Motor neuron (in vitro differentiated cells): Measurements from ENCODE around the gene RWDD4. TPM values are rescaled to one million over a fixed set of nuclear protein-coding genes. Genes with fewer than 3 reads are reported as not detected.

Experiments
- ATAC-seq, 8 experiments: fragments of 200-7000 bp; cut with Tn5 transposase; replicated peaks in 6 of 8; 2 replicates each; pipeline ENCODE4 v1.8.0; 2021; ENCODE audit warnings: mild to moderate bottlenecking in 8 of 8, moderate library complexity in 8 of 8
- H3K27ac ChIP-seq, 2 donors: fragments of 250-450 bp; sonication (Bioruptor Pico); 2 replicates each; pipeline ENCODE4 v1.9.0; 2021; ENCODE audit warnings: antibody characterized with exemption in 2 of 2, mild to moderate bottlenecking in 2 of 2, moderate library complexity in 1 of 2
- H3K4me1 ChIP-seq, 2 donors: fragments of 250-450 bp; sonication (Bioruptor Pico); replicated peaks in 1 of 2; 2 replicates each; pipeline ENCODE4 v1.6.1; 2021; ENCODE audit warnings: antibody characterized with exemption in 2 of 2, mild to moderate bottlenecking in 2 of 2, moderate library complexity in 1 of 2
- H3K4me3 ChIP-seq, 5 donors: fragments of 250-450 bp; sonication (Bioruptor Pico); 2 replicates each; pipeline ENCODE4 v1.9.0; 2021; ENCODE audit warnings: antibody characterized with exemption in 5 of 5, mild to moderate bottlenecking in 5 of 5, moderate library complexity in 4 of 5
- WGBS, 10 experiments: fragments of 450-650 bp; shearing (Covaris generic); methylation state at CpG; one replicate each; pipeline ENCODE4 v1.0.0; 2022; 5-methylcytosine and 5-hydroxymethylcytosine counted together
- in situ Hi-C, 9 experiments: fragments of 400-800 bp; cut with MboI; loops; one replicate each; pipeline ENCODE4 v1.15.0; 2021; ENCODE audit warnings: low sequenced_read_pairs in 9 of 9, low pct_unique_long_range_greater_than_20kb in 2 of 9; ENCODE audit not compliant: unreplicated experiment in 9 of 9
- total RNA-seq, 8 experiments: library from RNA; unstranded; fragments of 300-600 nt; gene quantifications; 2 replicates each; pipeline versions ENCODE4 v1.2.3 to v1.2.4, GENCODE V29; 2022

RWDD4 gene
- total RNA-seq, 8 experiments from 2014 or later = 21.9 to 53.4 (median 26.8) TPM

- in situ Hi-C loops = no loop called here
- Histone ChIP-seq H3K4me1 (peaks cover 7 to 12% of the 10 kb centered on the region in 2 donors), H3K27ac (no peak overlapping the region), H3K4me3 (no peak overlapping the region)
- 33 to 100% (median 85%) methylated on average over 1 to 3 of the region's 3 CpGs; no CpG with 5 or more reads in 1 of the 10 experiments for WGBS, 10 experiments
- no peak for ATAC-seq
These were observed 64.2 kb downstream of the RWDD4 start for GRCh38 chr4:183594823-183595222.

- Histone ChIP-seq H3K27ac (no peak overlapping the region), H3K4me3 (no peak overlapping the region), H3K4me1 (peaks cover 19 to 38% of the 10 kb centered on the region in 2 donors)
- 26 to 100% (median 74%) methylated on average over 1 to 4 of the region's 4 CpGs; no CpG with 5 or more reads in 2 of the 10 experiments for WGBS, 10 experiments
- ATAC-seq = no peak
- in situ Hi-C loops = no loop called here
These were observed 67.7 kb downstream of the RWDD4 start for GRCh38 chr4:183591301-183591700.

Other genes with a start within 250 kb of the RWDD4 start
- 10 to 100 TPM; 14.3 to 35.0 (median 26.9) TPM for gene CDKN2AIP, start 214.5 kb downstream of the RWDD4 start, total RNA-seq
- gene ING2, start 154.1 kb downstream of the RWDD4 start, total RNA-seq = 10 to 100 TPM in 6 of 8 experiments, 1 to 10 TPM in 2; 6.9 to 19.6 (median 12.5) TPM
- gene TRAPPC11, start 108 bp upstream of the RWDD4 start, total RNA-seq = 10 to 100 TPM; 26.5 to 53.0 (median 42.9) TPM
- gene STOX2, start 246.1 kb upstream of the RWDD4 start, total RNA-seq = 10 to 100 TPM in 5 of 8 experiments, under 1 TPM in 3; 0.09 to 31.4 (median 23.7) TPM